ENCODE measurements around the gene CISTR.

- TF ChIP-seq CTCF (IDR thresholded peaks at IDR 0.05; ENCODE audit: low read depth, low read length): no peak
- no peak for TF ChIP-seq POLR2A (IDR thresholded peaks at IDR 0.05; ENCODE audit: extremely low read depth, insufficient read length)
Measured at GRCh38 chr12:53698948-53699677, 52.7 kb downstream of the CISTR start.

All from NB4 (cell line).